NCI-H1048 (cell line): ENCODE measurements around the gene TIMM10.

Experiments
- DNase-seq: peaks from one replicate; lab custom pipeline; 2025; lab: John Stamatoyannopoulos, UW

The TIMM10 gene

DNA sequence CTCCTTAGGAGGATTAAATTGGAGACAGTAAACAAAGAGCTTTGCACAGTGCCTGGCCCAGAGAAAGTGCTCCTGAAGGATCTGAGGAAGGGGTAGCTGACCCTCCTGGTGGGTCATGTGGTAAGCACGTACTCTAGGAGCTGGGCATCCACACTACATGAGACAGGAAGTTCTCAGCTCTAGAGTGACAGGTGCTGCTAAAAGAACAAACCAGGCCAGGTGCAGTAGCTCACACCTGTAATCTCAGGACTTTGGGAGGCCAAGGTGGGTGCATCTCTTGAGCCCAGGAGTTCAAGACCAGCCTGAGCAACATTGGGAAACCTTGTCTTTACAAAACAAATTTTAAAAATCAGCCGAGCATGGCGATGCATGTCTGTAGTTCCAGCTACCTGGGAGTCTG lies 28.2 kb downstream of the TIMM10 start:
- DNase-seq, result no peak

DNA sequence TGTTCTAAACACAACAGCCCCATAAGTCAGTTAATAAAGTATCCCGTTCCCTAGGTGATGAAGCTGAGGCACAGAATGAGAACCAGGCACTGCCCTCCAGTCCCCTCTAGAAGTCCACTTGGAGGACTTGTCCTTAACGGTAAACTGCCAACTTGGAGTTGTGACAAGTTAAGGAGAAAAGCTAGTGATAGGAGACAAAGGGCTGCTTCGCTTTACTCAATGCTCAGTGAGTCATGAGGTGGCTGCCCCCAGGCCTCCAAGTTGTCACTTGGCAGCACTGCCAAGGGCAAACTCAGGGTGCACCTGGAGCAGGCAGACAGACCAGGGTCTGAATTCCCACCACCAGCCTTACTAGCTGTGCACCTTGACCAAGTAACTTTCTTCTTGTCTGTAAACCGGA lies 28.6 kb downstream of the TIMM10 start:
- DNase-seq, result no peak

DNA sequence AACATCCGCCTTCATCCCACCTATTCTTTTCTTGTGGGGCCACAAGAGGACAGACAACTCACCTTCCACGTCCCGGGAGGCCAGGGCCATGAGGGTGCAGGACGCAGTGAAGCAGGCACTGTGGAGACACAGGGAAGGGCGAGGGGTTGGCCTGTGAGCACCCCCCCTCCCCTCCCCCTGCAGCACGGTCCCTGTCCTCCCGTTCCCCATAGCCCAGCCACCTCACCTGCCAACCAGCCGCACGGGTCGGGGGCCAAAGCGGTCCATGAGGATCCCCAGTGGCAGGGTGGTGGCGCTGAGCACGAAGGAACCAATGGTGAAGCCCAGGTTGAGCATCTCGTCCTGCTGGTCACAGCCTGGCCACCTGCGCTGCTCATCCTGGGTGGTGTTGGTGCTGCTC lies 29.6 kb downstream of the TIMM10 start:
- DNase-seq, result no peak

DNA sequence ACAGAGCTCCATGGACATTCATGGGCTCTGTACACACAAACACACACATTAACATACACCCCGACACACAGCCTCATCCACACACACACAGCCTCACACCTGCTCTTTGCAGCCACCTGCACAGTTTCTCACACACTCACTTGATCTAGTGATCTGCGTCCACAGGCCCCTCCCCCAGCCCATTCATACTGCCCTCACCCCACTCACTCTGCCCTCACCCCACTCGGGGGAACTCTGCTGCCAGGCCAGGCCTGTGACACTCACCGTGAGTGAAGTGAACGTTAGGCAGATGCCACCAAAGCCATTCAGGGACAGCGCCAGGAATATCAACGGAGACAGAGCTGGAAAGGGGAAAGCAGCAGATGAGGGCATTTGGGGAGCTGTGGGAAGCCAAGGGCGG lies 30.0 kb downstream of the TIMM10 start:
- DNase-seq, result no peak

DNA sequence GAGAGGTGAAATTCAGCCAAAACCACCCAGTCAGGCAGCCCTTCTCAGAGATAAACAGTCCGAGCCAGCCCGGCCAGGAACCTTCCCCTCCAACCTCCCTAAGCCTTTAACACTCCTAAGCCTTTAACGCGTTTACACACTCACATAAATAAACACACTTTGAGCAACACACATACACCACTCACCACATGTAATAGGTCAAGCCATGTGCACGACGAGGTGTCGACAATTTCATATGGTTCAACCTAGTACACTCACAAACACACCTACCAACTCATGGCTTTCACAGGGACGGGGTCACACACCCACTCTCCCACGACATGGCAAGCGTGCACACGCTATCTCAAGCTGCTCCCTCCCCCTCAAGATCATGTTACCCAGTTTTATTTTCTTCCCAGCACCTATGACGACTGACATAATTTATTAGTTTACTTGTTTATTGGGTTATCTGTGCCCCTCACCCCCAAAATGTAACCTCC lies 30.5 kb downstream of the TIMM10 start:
- no peak for DNase-seq

DNA sequence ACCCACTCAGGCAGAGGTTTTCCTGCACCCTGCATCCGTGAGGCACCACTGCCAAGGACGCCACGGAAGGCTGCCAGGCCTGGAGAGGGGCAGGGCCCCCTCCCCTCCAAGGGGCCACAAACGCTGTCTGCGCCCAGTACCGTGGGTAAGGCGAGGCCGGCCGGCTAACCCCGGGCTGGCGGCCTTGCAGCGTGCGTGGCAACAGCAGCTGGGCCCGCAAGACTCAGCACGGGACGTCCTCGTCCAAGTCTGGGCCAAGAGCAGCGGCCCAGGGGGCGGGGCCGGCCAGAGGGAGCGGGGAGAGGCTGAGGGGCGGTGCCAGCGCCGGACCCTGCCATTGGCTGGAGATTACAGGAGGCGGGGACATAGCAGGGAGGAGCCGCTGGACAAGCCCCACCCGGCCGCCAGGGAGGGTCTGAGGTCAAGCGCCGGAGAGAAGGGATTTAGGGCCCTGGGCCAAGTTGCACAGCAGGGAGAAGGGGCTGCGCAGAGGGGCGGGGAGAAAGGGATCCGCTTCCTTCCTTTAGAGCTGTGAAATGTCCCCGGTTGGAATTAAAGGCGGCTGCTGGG lies 31.1 kb downstream of the TIMM10 start:
- peak; percentile 63 for DNase-seq

DNA sequence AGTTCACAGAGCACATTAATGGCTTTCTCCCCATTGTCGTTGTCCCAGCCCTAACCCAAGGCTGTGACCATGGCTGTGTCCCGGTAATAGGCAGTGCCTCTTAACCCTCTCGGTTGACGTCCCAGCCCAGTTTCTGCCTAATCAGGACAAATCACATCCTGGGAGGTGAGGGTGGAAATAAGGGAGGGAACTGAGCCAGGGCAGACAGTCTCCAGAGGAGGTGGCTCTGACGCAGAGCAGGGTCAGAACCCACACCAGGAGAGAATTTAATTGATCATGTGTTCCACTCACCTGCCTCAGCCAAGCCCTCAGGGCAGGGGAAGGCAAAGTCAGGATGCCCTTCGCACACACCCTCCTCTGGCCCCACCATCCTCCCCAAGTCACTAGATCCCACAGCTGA lies 32.0 kb downstream of the TIMM10 start:
- no peak for DNase-seq

DNA sequence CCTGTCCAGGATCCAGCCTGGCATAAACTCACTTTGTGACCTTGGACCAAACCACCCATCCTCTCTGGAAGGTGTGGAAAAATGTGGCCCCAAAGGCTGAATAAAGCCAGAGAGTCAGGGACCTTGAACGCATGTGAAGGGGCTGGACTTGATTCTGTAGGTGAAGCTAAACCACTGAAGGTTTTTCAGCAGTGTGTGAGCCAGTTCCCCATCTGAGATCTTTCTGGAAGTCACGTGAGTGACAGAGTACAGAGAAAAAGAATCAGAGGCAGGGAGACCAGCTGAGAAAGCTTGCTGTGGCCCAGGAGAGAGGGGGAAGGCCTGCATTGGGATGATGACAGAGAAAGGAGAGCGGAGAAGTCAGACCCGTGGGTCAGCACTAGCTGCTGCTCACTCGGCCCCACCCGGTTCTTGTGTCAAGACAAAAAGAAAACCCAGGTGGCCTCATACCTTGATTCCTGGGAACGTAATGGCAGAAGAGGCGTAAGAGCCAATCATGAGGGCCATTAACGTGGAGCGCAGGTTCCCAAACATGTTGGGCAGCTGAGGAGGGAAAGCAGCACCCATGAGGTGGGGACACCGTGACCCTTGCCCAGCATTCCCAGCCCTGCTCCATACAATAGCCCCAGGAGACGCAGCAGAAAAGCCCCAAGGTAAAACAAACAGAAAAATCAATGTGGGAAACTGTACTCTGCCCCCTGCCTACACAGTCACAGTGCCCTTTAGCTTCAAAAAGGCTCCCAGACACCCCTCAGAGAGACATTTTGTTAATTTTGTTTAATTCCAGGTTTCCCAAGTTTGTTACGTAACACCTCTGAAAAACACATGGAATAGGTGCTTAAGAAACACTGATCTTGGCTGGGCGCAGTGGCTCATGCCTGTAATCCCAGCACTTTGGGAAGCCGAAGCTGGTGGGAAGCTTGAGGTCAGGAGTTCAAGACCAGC lies 33.0 kb downstream of the TIMM10 start:
- DNase-seq, result no peak

DNA sequence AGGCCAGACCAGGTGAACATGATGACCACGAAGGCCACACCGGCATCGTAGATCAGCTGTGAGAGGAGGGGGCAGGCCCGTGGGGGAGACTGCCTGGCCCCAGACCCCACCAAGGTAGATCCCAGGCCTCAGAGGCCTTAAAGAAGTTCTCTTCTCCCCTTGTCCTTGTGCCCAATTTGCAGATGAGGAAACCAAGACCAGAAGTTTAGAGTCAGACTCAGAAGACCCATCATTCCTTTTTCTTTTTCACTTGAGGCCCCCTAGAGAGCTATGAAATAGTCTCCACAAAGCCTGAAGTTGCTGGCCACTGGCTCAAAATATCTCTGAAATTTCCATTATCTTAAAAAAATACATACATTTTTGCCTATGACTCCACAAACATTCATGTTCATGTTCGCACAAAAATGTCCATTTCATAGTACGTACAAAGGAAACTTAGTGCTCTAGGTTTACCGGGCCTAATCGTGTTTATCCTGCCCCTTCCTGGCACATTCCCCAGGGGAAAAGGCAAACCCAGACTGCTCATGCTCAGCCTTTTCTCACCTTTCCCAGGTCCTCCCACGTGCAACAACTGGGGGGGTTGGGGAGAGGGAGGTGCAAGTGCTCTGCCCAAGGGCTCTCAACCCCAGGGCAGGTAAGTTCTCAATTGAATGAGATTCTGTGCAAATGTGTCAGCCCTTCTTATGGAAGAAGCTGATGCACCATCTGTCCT lies 34.3 kb downstream of the TIMM10 start:
- DNase-seq, result no peak

DNA sequence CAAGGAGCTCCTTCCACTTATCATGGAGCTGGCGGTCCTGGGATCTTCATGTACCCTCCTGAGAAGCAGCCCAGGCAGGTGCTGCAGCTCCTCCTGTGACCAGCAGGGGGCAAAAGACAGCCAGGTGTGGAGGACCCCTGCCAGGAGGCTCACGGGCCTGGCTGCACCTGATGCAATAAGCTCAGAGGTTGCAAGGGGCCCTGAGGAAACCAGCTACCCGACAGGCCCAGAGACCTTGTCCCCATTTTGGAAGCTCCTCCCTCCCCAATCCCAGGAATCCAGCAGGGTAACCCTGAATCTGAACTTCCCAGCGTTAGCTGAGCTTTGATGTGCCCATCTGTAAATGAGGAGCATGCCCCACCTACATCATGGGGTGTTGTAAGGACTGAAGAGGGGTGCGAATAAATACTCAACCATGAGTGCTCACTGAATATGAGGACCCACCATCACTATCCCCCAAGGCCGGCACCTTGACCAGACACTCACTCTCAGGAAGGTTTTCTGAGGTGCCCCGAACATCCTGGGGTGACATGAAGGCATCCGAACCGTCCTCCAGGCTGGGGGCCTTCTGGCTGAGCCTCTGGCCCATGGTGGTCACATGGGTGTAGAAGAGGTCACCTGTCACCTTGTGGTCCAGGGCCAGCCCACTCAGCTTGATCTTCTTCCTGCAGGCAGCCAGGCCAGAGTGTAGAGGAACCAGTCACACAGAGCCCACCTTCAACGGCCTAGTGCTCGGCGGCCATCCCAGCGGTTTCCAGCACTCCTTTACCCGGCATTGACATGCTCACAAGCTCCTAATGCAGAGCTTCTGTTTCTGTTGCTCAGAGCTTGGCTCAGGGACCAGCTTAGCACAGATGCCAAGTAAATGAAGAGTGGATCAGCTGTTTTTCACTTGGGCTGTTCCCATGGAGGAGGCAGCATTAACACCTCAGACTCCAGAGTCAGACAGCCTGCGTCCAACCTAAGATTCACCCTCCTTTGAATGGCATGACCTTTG lies 36.7 kb downstream of the TIMM10 start:
- DNase-seq, result peak; percentile 54

DNA sequence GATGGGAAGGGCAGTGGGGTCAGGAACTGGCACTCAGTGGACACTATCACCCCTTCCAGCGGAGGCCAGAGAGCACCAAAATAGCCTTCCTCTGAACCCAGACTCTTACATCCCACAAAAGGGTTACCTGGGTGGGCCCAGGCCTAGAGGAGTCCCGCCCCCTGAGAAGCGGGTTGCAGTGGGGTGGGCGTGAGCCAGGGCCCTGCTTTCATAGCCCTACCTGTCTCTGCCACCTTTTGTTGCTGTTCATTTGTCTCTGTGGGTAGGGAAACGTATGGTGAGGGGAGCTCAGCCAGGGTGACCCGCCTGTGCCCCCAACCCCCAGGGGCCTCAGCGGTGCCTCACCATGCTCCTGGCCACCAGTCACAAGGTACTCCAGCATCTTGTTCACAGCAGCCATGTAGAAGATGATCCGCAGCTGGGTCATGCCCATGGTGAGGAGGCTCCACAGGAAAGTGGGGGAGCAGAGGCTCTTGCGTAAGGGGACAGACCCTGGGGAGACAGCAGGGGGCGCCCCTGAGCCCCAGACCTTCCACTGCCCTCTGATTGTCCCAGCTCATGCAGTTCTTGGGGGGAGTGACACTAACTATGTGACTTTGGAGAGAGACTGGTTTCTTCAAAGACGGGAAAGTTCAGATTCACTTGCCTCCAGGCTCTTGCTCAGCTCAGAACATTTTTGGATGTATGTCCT lies 39.0 kb downstream of the TIMM10 start:
- no peak for DNase-seq

DNA sequence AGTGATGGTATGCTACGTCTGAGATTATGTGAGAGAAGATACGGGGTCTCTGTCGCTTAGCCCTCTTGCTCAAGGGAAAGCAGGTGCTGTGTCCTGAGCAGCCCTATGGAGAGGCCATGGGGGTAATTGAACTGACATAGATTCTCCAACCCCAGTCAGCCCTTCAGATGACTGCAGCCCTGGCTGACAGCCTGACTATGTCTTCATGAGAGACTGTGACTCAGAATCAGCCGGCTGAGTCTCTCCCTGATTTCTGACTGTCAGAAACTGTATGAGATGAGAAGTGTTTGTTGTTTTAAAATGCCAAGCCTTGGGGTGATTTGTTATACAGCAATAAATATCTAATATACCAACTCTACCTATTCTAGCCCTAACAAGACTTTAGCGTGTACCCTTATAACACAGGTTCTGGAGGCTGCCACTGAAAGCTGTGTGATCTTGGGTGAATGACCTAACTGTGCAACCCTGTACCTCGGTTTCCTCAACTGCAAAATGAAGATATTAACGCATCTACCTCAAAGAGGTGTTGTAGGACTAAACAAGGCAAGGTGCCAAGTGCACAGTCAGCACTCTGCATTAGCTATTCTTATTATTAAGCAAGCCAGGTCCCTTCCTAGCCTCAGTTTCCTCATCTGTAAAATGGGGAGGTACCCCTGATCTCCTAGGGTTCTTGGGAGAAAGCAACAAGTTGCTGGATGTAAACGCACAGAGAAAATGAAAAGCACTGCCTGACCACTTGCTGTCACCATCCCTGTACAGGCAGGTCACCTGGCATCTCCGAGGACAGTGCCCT lies 39.9 kb downstream of the TIMM10 start:
- no peak for DNase-seq

DNA sequence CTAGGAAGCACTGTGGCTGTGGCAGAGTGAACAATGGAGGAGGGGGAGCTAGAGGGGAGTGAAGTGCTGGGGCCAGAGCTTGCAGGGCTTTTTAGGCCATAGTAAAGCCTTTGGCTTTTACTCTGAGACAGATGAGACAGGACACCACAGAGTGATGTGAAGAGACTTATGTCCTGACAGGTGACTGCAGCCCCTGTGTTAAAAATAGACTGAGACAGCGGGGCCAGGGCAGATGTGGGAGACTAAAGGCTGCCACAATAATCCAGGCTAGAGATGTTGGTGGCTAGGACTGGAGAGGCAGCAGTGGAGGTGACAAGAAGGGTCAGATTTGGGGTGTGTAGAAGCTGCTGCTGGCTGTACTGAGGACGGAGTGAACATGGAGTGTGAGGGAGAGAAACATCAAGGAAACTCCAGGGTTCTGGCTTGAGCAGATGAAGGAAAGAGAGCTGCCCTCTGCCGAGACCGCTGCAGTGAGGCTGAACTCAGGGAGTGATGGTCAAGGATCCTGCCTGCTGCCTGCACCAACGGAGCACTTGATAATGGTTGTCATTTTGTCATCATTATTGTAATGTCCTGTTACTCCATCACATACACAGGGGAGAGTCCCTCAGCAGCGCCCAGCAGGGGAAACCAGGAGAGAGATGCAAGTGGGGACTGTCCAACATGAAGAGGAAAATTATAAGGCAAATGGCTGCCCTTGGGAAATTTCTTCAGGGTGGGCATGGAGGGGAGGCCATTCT lies 42.5 kb downstream of the TIMM10 start:
- no peak for DNase-seq

DNA sequence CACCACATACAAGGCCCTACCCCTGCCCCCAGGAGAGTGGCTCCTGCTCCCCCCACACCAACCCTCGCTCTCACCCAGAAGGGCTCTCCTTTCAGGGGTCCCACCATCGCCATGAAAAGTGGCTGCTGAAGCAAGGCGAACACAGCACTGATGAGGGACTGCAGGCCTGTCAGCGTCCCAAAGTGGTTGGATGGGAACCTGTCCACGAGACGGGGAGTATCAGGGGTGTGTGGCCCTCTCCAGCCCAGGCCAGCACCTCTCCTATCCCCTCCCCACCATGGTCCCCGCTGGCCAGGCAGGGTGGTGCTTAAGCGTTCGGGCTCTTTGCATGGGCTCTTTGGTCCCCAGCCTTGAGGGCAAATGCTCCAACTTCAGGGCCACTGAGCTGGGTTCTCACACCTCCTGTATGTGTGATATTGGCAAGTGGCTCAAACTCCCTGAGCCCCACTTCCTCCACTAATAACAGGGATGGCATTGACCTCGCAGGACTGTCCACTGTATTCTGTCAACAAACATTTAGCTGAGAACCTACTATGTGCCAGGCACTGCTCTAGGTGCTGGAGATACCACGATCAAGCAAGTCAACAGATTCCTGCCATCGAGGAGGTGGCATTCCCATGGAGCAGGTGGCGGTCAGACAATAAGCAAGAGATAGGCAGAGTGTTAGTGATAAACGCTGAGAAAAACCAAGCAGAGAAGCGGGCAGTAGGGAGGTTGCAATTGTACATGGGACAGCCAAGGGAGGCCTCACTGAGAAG lies 43.4 kb downstream of the TIMM10 start:
- DNase-seq, result no peak

DNA sequence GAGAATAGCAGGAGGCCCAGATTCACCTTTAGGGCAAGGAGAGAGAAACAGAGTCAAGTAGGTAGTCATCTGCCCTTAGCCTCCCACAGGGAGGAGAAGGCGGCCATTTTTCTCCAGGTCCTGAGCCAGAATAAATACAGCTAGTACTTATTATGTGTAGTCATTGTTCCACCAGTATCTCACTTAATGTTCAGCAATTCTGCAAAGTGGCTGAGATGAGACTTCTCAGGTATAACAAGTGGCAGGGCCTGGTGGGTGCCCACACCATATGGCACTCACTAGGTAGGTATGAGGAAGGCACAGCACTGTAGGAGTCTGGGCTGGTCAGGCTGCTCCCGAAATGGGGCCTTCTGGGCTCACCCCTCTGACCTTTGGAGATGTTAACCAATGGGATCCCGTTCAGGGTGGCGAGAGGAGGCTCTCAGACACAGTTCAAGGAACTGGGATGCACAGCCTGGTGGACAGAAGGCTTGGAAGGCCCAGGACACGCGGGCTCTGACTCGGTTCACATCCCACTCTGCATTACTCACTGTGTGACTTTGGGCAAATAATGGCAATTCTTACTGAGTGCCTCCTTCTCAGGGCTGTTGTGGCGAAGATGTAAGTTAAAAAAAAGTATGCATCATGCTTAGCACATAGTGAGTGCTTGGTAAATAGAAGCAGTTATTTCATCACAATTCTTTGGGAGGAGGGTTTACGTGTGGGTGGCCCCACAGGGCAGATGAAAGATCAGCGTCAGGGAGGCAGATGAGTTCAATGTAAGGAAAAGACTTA lies 45.1 kb downstream of the TIMM10 start:
- DNase-seq, result no peak

DNA sequence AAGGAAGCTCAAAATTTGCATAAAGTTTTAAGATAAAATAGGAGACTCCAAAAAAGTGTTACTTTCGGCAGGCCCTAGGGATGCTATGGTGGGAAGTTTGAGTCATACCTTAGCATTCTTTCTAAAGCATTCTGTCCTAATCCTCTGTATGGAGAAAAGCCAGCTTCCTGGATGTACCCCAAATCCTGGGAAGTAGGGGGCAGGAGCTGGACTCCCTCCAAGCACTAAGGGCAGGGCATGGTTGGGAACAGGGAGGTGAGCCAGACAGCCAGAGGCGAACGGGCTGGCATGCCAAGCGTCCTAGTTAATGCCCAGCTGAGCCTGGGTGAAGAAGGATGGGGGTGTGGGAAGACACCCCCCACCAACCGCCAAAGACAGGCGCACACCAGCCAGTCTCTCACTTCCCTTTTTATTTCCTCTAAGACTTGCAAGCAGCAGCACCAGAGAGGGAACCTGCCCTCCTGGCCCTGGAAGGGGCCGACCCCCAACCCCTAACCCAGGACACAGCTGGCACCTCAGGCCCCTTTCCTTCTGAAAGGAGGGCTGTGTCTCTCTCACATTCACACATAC lies 46.3 kb downstream of the TIMM10 start:
- no peak for DNase-seq

DNA sequence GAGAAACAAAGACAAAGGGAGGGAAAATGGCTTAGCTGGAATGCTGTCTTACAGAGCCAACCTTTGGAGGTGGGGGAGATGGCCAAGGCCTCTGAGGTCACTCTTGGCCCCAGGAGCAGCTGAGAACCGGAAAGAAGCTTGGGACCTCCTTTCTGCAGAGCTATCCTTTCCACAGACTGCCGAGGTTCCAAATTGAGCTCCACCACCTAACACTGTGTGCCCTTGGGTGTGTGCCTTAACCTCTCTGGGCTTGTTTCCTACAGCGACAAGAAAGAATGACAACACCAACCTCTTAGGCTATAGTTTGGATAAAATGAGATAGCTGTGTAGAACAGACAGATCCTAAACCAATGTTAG lies 47.0 kb downstream of the TIMM10 start:
- DNase-seq, result no peak
